Measurements from ENCODE around the gene LIPC.

LIPC gene

DNA sequence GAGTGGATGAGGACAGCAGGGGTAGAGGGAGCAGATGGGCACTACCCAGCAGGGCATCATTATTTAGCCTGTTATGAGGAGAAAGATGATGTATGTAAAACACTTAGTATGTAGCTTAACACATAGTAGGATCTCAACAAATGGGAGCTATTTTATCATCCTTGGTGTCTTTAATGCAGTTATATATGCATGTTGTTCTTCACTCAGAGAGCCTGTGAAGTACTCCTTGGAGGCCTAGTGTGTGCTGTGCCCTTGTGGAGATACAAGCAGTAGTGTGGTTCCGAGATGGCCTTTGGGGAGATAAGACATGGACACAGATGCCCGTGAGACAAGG, 124.2 kb downstream of the LIPC start:
- Histone ChIP-seq H3K79me2 (ENCODE audit: insufficient read depth, low read depth) (no peaks in the 10 kb centered on the region), H3K4me3 (IDR thresholded peaks at IDR 0.05; ENCODE audit: insufficient read depth, low read depth, low read length) (no peak overlapping the region), H3K27ac (no peak overlapping the region), H4K20me1 (ENCODE audit: insufficient read depth) (no peaks in the 10 kb centered on the region), H3K4me1 (ENCODE audit: low read depth, poor library complexity, severe bottlenecking) (peaks cover 10% of the 10 kb centered on the region), H3K4me2 (no peak overlapping the region), H2AFZ (ENCODE audit: low read depth) (no peak overlapping the region), H3K36me3 (ENCODE audit: insufficient read depth) (no peaks in the 10 kb centered on the region), H3K9ac (no peak overlapping the region), H3K27me3 (ENCODE audit: insufficient read depth, low read depth) (no peaks in the 10 kb centered on the region)
- TF ChIP-seq, protein P1, sequence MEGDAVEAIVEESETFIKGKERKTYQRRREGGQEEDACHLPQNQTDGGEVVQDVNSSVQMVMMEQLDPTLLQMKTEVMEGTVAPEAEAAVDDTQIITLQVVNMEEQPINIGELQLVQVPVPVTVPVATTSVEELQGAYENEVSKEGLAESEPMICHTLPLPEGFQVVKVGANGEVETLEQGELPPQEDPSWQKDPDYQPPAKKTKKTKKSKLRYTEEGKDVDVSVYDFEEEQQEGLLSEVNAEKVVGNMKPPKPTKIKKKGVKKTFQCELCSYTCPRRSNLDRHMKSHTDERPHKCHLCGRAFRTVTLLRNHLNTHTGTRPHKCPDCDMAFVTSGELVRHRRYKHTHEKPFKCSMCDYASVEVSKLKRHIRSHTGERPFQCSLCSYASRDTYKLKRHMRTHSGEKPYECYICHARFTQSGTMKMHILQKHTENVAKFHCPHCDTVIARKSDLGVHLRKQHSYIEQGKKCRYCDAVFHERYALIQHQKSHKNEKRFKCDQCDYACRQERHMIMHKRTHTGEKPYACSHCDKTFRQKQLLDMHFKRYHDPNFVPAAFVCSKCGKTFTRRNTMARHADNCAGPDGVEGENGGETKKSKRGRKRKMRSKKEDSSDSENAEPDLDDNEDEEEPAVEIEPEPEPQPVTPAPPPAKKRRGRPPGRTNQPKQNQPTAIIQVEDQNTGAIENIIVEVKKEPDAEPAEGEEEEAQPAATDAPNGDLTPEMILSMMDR (conservative IDR thresholded peaks at IDR 0.05; ENCODE audit: low read depth, low read length): no peak

DNA sequence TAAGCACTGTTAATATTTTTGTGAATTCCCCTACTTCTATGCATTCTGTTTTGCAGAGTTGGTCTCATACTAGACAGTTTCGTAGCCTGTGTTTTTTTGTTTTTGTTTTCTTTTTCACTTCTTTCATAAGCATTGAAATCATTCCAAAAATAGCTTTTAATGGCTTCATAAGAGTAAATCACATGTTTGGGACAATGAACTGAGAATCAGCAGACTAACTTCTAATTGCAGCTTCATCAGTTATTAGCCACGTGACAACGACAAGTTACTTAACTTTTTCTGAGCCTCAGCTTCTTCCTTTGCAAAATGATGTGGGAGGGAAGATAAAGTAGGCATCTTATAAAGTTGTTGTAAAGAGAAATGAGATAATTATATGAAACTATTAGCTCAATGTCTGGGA, 124.8 kb downstream of the LIPC start:
- Histone ChIP-seq H3K4me2 (no peak overlapping the region), H3K9ac (no peak overlapping the region), H3K79me2 (ENCODE audit: insufficient read depth, low read depth) (no peaks in the 10 kb centered on the region), H3K27ac (no peak overlapping the region), H4K20me1 (ENCODE audit: insufficient read depth) (no peaks in the 10 kb centered on the region), H2AFZ (ENCODE audit: low read depth) (no peak overlapping the region), H3K27me3 (ENCODE audit: insufficient read depth, low read depth) (no peaks in the 10 kb centered on the region), H3K36me3 (ENCODE audit: insufficient read depth) (no peaks in the 10 kb centered on the region), H3K4me3 (IDR thresholded peaks at IDR 0.05; ENCODE audit: insufficient read depth, low read depth, low read length) (no peak overlapping the region), H3K4me1 (ENCODE audit: low read depth, poor library complexity, severe bottlenecking) (peaks cover 10% of the 10 kb centered on the region)
- TF ChIP-seq, protein P1 (conservative IDR thresholded peaks at IDR 0.05; ENCODE audit: low read depth, low read length): no peak

DNA sequence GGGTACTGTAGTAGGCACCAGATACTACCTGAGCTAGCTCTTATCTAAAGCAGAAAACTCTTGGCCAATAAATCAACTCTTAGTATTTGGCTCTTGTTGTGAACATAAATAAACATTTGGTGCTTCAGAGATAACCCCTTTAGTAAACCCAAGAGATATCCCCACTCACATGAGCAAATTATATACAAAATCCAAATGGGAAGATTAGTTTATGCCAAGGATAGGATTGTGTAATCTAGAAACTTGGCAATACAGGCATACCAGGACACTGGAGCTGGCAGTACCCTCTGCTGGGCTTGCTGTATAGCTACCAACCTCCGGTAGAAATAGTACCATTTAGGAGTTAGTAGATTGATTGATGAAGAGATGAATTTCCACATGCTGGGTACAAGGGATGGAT, 127.0 kb downstream of the LIPC start:
- Histone ChIP-seq H3K27ac (no peak overlapping the region), H3K36me3 (ENCODE audit: insufficient read depth) (no peaks in the 10 kb centered on the region), H3K27me3 (ENCODE audit: insufficient read depth, low read depth) (no peaks in the 10 kb centered on the region), H2AFZ (ENCODE audit: low read depth) (no peak overlapping the region), H3K4me1 (ENCODE audit: low read depth, poor library complexity, severe bottlenecking) (peaks cover 10% of the 10 kb centered on the region), H3K9ac (no peak overlapping the region), H4K20me1 (ENCODE audit: insufficient read depth) (no peaks in the 10 kb centered on the region), H3K4me3 (IDR thresholded peaks at IDR 0.05; ENCODE audit: insufficient read depth, low read depth, low read length) (no peak overlapping the region), H3K79me2 (ENCODE audit: insufficient read depth, low read depth) (no peaks in the 10 kb centered on the region), H3K4me2 (no peak overlapping the region)
- TF ChIP-seq, protein P1 (conservative IDR thresholded peaks at IDR 0.05; ENCODE audit: low read depth, low read length): no peak

DNA sequence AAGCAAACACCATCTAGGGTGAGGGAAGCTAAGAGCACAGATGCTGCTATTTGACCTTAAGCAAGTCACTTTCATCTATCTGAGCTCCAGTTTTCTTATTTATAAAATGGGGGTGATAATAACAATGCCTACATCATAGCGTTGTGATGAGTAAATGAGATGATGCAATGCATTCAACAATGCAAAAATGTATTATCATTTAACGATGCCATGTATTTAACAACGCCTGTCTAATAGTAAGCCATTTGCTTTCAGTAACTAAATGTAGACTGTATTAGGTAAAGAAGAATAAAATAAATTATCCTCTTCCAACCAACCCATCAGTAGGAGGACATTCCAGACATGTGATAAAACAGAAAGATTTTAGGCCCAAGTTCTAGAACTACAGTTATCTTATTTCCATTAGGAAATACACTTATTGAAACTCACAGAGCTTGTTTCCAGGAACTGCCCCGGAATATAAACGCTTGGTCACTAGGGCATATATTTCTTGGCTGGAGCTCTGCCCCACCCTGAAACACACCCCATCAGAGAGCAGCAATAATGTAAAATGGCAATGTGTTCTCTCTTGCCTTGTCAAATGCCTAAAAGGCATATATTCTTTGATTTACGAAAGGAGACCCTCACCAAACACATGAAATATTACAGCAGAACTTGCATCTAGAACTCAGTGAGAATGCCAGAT, 128.3 kb downstream of the LIPC start:
- H4K20me1 ChIP-seq (ENCODE audit: insufficient read depth): no peaks in the 10 kb centered on the region
- TF ChIP-seq, protein P1 (conservative IDR thresholded peaks at IDR 0.05; ENCODE audit: low read depth, low read length): no peak
- no peak overlapping the region for H3K9ac ChIP-seq
- H3K4me2 ChIP-seq: no peak overlapping the region
- H3K4me3 ChIP-seq (IDR thresholded peaks at IDR 0.05; ENCODE audit: insufficient read depth, low read depth, low read length): no peak overlapping the region
- H2AFZ ChIP-seq (ENCODE audit: low read depth): no peak overlapping the region
- H3K79me2 ChIP-seq (ENCODE audit: insufficient read depth, low read depth): no peaks in the 10 kb centered on the region
- peaks cover 10% of the 10 kb centered on the region for H3K4me1 ChIP-seq (ENCODE audit: low read depth, poor library complexity, severe bottlenecking)
- no peaks in the 10 kb centered on the region for H3K27me3 ChIP-seq (ENCODE audit: insufficient read depth, low read depth)
- H3K27ac ChIP-seq: no peak overlapping the region
- H3K36me3 ChIP-seq (ENCODE audit: insufficient read depth): no peaks in the 10 kb centered on the region
